Neural cell (in vitro differentiated cells): ENCODE measurements around the gene CFAP68. TPM values are rescaled to one million over a fixed set of nuclear protein-coding genes. Genes with fewer than 3 reads are reported as not detected.

ENCODE experiments used
- H2AFZ ChIP-seq: fragments of 200-600, 300-800 bp; sonication (generic), shearing (Covaris generic); 2 replicates; pipeline ENCODE4 v1.6.0; 2014; ENCODE audit warnings: low read depth, mild to moderate bottlenecking, antibody characterized with exemption, low read length, moderate library complexity
- H3F3A ChIP-seq: fragments of 200-600 bp; shearing (Covaris generic); 2 replicates; pipeline ENCODE4 v1.6.1; 2016; ENCODE audit warnings: mild to moderate bottlenecking, moderate library complexity, mixed read lengths, antibody characterized with exemption, low read length; ENCODE audit not compliant: insufficient read depth, poor library complexity, severe bottlenecking
- H3K27ac ChIP-seq: fragments of 200-600, 300-800 bp; sonication (generic), shearing (Covaris generic); 2 replicates; pipeline ENCODE4 v1.5.1; 2014; ENCODE audit warnings: mild to moderate bottlenecking, low read length, moderate library complexity
- H3K27me3 ChIP-seq: fragments of 300-800, 200-600 bp; sonication (generic), shearing (Covaris generic); 2 replicates; pipeline ENCODE4 v1.6.0; 2014; ENCODE audit warnings: mild to moderate bottlenecking, low read depth, low read length, moderate library complexity; ENCODE audit not compliant: insufficient read depth
- H3K36me3 ChIP-seq: fragments of 300-800, 200-600 bp; sonication (generic), shearing (Covaris generic); 2 replicates; pipeline ENCODE4 v1.5.1; 2014; ENCODE audit warnings: mild to moderate bottlenecking, antibody characterized with exemption, low read length, moderate library complexity; ENCODE audit not compliant: insufficient read depth
- H3K4me2 ChIP-seq: fragments of 300-800, 200-600 bp; sonication (generic), shearing (Covaris generic); 2 replicates; pipeline ENCODE4 v1.6.0; 2014; ENCODE audit warnings: mild to moderate bottlenecking, low read length
- H3K4me3 ChIP-seq: fragments of 300-800, 200-600 bp; sonication (generic), shearing (Covaris generic); 2 replicates; pipeline ENCODE4 v1.5.1; 2014; ENCODE audit warnings: mild to moderate bottlenecking, low read length, moderate library complexity
- H3K79me2 ChIP-seq: fragments of 200-600 bp; shearing (Covaris generic); replicated peaks from 2 replicates; pipeline ENCODE4 v1.6.0; 2014; ENCODE audit warnings: mild to moderate bottlenecking, low read length, moderate library complexity; ENCODE audit not compliant: insufficient read depth
- H3K9ac ChIP-seq: fragments of 300-800, 200-600 bp; sonication (generic), shearing (Covaris generic); 2 replicates; pipeline ENCODE4 v1.6.1; 2016; ENCODE audit warnings: mild to moderate bottlenecking, low read length, mixed read lengths
- H3K9me2 ChIP-seq: fragments of 200-600 bp; shearing (Covaris generic); 2 replicates; pipeline ENCODE4 v1.6.1; 2016; ENCODE audit warnings: mild to moderate bottlenecking, low read length, mixed read lengths; ENCODE audit not compliant: insufficient read depth
- H3K9me3 ChIP-seq: fragments of 200-600, 300-800 bp; sonication (generic), shearing (Covaris generic); 2 replicates; pipeline ENCODE4 v1.6.1; 2016; ENCODE audit warnings: mild to moderate bottlenecking, mixed run types, low read length, moderate library complexity, mixed read lengths
- H4K20me1 ChIP-seq: fragments of 200-600 bp; shearing (Covaris generic); 2 replicates; pipeline ENCODE4 v1.6.1; 2016; ENCODE audit warnings: mild to moderate bottlenecking, mixed run types; ENCODE audit not compliant: insufficient read depth
- EP300 ChIP-seq: fragments of 450-650 bp; conservative IDR thresholded peaks from 2 replicates; pipeline ENCODE4 v1.6.1; 2014; ENCODE audit warnings: antibody characterized with exemption, mild to moderate bottlenecking, moderate library complexity; ENCODE audit not compliant: poor library complexity, severe bottlenecking
- EZH2 ChIP-seq: fragments of 200-600, 300-800 bp; shearing (Covaris generic), sonication (generic); IDR thresholded peaks from 2 replicates; pipeline ENCODE4 v1.6.1; 2014; ENCODE audit warnings: antibody characterized with exemption, low read length, borderline replicate concordance, mild to moderate bottlenecking; ENCODE audit not compliant: insufficient read depth, poor library complexity, severe bottlenecking
- MXI1 ChIP-seq: fragments of 450-650 bp; conservative IDR thresholded peaks from 2 replicates; pipeline ENCODE4 v1.6.1; 2014; ENCODE audit warnings: antibody characterized with exemption, mild to moderate bottlenecking; ENCODE audit not compliant: poor library complexity, severe bottlenecking
- POLR2AphosphoS5 ChIP-seq: IDR thresholded peaks from 2 replicates; pipeline ENCODE4 v1.6.1; 2012
- RAD21 ChIP-seq: fragments of 450-650 bp; conservative IDR thresholded peaks from 2 replicates; pipeline ENCODE4 v1.6.1; 2014; ENCODE audit warnings: antibody characterized with exemption, mild to moderate bottlenecking, moderate library complexity
- SMC3 ChIP-seq: fragments of 450-650 bp; conservative IDR thresholded peaks from 2 replicates; pipeline ENCODE4 v1.6.1; 2014; ENCODE audit warnings: antibody characterized with exemption, mild to moderate bottlenecking, moderate library complexity; ENCODE audit not compliant: poor library complexity
- TAF1 ChIP-seq: IDR thresholded peaks from 2 replicates; pipeline ENCODE4 v1.6.1; 2012; ENCODE audit warnings: low read depth
- polyA plus RNA-seq: library from polyadenylated mRNA; depleted of rRNA; stranded (reverse); fragments of >200 nt; gene quantifications from 2 replicates; pipeline ENCODE4 v1.2.3, GENCODE V29; 2014
- TF ChIP-seq, protein P1 (sequence below): fragments of 450-650 bp; IDR thresholded peaks from 2 replicates; pipeline ENCODE4 v1.5.1; 2014; ENCODE audit warnings: antibody characterized with exemption, mild to moderate bottlenecking, moderate library complexity; ENCODE audit not compliant: poor library complexity, severe bottlenecking
- TF ChIP-seq, protein P2 (sequence below): IDR thresholded peaks from 2 replicates; pipeline ENCODE4 v1.6.1; 2012; ENCODE audit warnings: borderline replicate concordance

Gene CFAP68
- polyA plus RNA-seq, 1 donor from 2014 or later, result 28.1 TPM

DNA sequence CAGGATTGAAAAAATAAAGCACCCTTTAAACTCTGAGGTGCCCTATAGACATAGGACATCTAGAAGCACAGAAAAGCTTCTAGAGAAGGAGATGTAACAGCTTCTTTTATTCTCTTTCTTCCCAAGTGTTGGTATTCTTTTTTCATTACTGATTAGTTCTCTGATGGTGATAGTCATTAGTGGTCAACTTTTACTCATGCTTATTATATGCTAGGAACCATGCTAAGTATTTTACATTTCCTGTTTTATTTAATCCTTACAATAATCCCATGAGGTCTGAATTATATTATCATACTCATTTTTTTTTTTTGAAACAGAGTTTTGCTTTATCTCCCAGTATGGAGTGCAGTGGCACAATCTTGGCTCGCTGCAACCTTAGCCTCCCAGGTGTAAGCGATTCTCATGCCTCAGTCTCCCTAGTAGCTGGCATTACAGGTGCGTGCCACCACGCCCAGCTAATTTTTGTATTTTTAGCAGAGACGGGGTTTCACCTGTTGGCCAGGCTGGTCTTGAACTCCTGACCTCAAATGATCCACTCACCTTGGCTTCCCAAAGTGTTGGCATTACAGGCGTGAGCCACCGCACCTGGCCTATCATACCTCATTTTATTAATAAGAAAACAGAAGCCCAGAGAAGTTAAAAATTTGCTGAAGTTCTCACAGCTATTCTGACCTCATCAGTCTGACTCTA lies 42.3 kb downstream of the CFAP68 start:
- Histone ChIP-seq H3F3A (peaks cover 4% of the 10 kb centered on the region), H3K9me2 (no peaks in the 10 kb centered on the region), H3K27ac (no peak overlapping the region), H4K20me1 (no peaks in the 10 kb centered on the region), H3K4me2 (no peak overlapping the region), H2AFZ (no peak overlapping the region), H3K36me3 (no peaks in the 10 kb centered on the region), H3K27me3 (no peaks in the 10 kb centered on the region), H3K9ac (no peak overlapping the region), H3K4me3 (no peak overlapping the region), H3K9me3 (no peaks in the 10 kb centered on the region), H3K79me2 (no peaks in the 10 kb centered on the region)
- TF ChIP-seq MXI1, result no peak
- TF ChIP-seq, protein P1, sequence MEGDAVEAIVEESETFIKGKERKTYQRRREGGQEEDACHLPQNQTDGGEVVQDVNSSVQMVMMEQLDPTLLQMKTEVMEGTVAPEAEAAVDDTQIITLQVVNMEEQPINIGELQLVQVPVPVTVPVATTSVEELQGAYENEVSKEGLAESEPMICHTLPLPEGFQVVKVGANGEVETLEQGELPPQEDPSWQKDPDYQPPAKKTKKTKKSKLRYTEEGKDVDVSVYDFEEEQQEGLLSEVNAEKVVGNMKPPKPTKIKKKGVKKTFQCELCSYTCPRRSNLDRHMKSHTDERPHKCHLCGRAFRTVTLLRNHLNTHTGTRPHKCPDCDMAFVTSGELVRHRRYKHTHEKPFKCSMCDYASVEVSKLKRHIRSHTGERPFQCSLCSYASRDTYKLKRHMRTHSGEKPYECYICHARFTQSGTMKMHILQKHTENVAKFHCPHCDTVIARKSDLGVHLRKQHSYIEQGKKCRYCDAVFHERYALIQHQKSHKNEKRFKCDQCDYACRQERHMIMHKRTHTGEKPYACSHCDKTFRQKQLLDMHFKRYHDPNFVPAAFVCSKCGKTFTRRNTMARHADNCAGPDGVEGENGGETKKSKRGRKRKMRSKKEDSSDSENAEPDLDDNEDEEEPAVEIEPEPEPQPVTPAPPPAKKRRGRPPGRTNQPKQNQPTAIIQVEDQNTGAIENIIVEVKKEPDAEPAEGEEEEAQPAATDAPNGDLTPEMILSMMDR, result no peak

DNA sequence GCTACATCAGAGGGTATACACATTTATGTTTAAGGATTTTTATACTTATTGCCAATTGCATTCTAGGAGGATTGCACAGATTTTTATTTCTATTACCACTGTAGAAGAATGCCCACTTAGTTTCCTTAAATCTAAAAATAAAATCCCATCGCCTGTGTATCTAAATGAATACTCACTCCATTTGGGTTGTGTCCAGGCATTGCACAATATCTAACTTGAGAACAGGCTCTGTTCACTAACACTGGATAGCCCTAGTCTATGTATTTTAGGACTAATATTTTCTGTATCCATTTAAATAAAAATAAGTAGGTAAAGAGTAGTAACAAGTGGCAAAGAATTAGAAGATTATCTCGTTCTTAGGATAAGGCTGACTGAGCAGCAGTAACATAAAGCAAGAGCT lies 43.5 kb downstream of the CFAP68 start:
- H4K20me1 ChIP-seq, result no peaks in the 10 kb centered on the region
- no peaks in the 10 kb centered on the region for H3K9me3 ChIP-seq
- no peaks in the 10 kb centered on the region for H3K27me3 ChIP-seq
- no peak overlapping the region for H3K27ac ChIP-seq
- no peaks in the 10 kb centered on the region for H3K36me3 ChIP-seq
- no peak overlapping the region for H3K4me2 ChIP-seq
- H3K9ac ChIP-seq, result no peak overlapping the region
- TF ChIP-seq POLR2AphosphoS5, result no peak
- no peak for TF ChIP-seq RAD21
- no peak for TF ChIP-seq SMC3
- TF ChIP-seq MXI1, result no peak
- no peak for TF ChIP-seq EP300
- TF ChIP-seq, protein P1, result no peak
- TF ChIP-seq EZH2, result no peak
- TF ChIP-seq, protein P2, sequence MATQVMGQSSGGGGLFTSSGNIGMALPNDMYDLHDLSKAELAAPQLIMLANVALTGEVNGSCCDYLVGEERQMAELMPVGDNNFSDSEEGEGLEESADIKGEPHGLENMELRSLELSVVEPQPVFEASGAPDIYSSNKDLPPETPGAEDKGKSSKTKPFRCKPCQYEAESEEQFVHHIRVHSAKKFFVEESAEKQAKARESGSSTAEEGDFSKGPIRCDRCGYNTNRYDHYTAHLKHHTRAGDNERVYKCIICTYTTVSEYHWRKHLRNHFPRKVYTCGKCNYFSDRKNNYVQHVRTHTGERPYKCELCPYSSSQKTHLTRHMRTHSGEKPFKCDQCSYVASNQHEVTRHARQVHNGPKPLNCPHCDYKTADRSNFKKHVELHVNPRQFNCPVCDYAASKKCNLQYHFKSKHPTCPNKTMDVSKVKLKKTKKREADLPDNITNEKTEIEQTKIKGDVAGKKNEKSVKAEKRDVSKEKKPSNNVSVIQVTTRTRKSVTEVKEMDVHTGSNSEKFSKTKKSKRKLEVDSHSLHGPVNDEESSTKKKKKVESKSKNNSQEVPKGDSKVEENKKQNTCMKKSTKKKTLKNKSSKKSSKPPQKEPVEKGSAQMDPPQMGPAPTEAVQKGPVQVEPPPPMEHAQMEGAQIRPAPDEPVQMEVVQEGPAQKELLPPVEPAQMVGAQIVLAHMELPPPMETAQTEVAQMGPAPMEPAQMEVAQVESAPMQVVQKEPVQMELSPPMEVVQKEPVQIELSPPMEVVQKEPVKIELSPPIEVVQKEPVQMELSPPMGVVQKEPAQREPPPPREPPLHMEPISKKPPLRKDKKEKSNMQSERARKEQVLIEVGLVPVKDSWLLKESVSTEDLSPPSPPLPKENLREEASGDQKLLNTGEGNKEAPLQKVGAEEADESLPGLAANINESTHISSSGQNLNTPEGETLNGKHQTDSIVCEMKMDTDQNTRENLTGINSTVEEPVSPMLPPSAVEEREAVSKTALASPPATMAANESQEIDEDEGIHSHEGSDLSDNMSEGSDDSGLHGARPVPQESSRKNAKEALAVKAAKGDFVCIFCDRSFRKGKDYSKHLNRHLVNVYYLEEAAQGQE, result no peak
- no peak for TF ChIP-seq TAF1
- peaks cover 4% of the 10 kb centered on the region for H3F3A ChIP-seq
- H3K4me3 ChIP-seq, result no peak overlapping the region
- no peaks in the 10 kb centered on the region for H3K79me2 ChIP-seq
- no peak overlapping the region for H2AFZ ChIP-seq
- H3K9me2 ChIP-seq, result no peaks in the 10 kb centered on the region
